AG09319 (cell line): ENCODE measurements around the gene ERH.

ENCODE experiments used
- DNase-seq: peaks from one replicate; pipeline ENCODE4 v3.0.0-alpha.2; 2010; ENCODE audit warnings: low read depth; ENCODE audit errors: extremely low read depth
- CTCF ChIP-seq: IDR thresholded peaks from 2 replicates; pipeline ENCODE4 v1.5.1; 2011; ENCODE audit warnings: low read depth, mild to moderate bottlenecking, inconsistent platforms, low read length, moderate library complexity

Gene ERH

GRCh38 chr14:69337984-69338383, 60.1 kb downstream of the ERH start:
- TF ChIP-seq CTCF = no peak
- no peak for DNase-seq

- no peak for TF ChIP-seq CTCF
- peak; percentile 18 for DNase-seq
Observed at GRCh38 chr14:69335371-69335771, 62.7 kb downstream of the ERH start.

GRCh38 chr14:69334576-69334975, 63.5 kb downstream of the ERH start:
- TF ChIP-seq CTCF = no peak
- no peak for DNase-seq

GRCh38 chr14:69333791-69334337, 64.2 kb downstream of the ERH start:
- no peak for TF ChIP-seq CTCF
- DNase-seq = no peak

- TF ChIP-seq CTCF = no peak
- DNase-seq = no peak
Observed at GRCh38 chr14:69332782-69333395, 65.2 kb downstream of the ERH start.

- no peak for TF ChIP-seq CTCF
- DNase-seq = no peak
Observed at GRCh38 chr14:69331206-69331605, 66.9 kb downstream of the ERH start.
